Urinary bladder (tissue), 4 donors: ENCODE measurements around the gene WDFY1. TPM values are rescaled to one million over a fixed set of nuclear protein-coding genes. Genes with fewer than 3 reads are reported as not detected.
"Not testable (repeated sequence)": the region's sequence is repeated elsewhere in the genome, so short reads cannot be mapped to it uniquely, and the experiment has no call there.

Source experiments
- DNase-seq: peaks from one replicate; pipeline ENCODE4 v3.0.0-alpha.2; 2015; ENCODE audit errors: extremely low spot score
- H3K27ac ChIP-seq: one replicate; pipeline ENCODE4 v1.5.1; 2013; ENCODE audit warnings: low read depth, mild to moderate bottlenecking, moderate library complexity
- H3K36me3 ChIP-seq: one replicate; pipeline ENCODE4 v1.6.1; 2013; ENCODE audit warnings: mild to moderate bottlenecking, moderate library complexity; ENCODE audit not compliant: insufficient read depth
- H3K4me1 ChIP-seq: one replicate; pipeline ENCODE4 v1.6.1; 2013; ENCODE audit warnings: mild to moderate bottlenecking, moderate library complexity; ENCODE audit not compliant: insufficient read depth
- H3K4me3 ChIP-seq: one replicate; pipeline ENCODE4 v1.5.1; 2013; ENCODE audit warnings: low read depth, low read length
- WGBS: extraction: QIAGEN DNeasy Blood & Tissue Kit; methylation state at CpG from one replicate; pipeline ENCODE4 v1.1.7; 2013; 5-methylcytosine and 5-hydroxymethylcytosine counted together
- polyA plus RNA-seq: library from polyadenylated mRNA; stranded (reverse); fragments of 200-250 nt; gene quantifications from one replicate; pipeline ENCODE4 v1.2.3, GENCODE V29; 2013
- total RNA-seq: library from RNA; depleted of rRNA; stranded (reverse); fragments of >200 nt; gene quantifications from one replicate; pipeline ENCODE4 v1.2.3, GENCODE V29; 2014
- donor health status: healthy with polysubstance abuse.
- donor health status: healthy.

WDFY1 gene
- total and polyA plus RNA-seq, 2 donors, result 22.6 to 104 TPM

DNA sequence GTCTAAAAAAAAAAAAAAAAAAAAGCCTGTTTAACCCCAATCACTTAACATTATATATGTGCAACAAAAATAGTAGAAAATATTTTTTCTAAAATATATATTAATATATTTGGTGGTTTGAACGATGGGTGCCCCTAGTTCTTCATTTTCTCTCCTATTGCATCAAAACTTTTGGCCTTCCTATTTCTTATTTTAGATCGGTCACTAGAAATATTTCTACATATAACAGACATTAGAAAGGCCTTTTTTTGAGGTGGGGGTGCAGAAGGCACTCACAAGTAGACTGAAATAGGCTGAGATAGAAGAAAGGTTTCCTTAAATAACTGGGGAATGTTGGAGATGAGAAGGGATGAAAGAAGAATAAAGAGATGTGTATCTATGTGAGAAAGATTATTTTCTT is 58.4 kb downstream of the WDFY1 start:
- no peaks in the 10 kb centered on the region for H3K4me1 ChIP-seq
- no peak overlapping the region for H3K4me3 ChIP-seq
- no peaks in the 10 kb centered on the region for H3K36me3 ChIP-seq
- no peak for DNase-seq
- 50% methylated on average over 2 of the region's 2 CpGs for WGBS
- H3K27ac ChIP-seq, result no peak overlapping the region

GRCh38 chr2:223884399-223884798 is 60.7 kb downstream of the WDFY1 start:
- Histone ChIP-seq H3K4me1 (no peaks in the 10 kb centered on the region), H3K27ac (no peak overlapping the region), H3K4me3 (no peak overlapping the region), H3K36me3 (no peaks in the 10 kb centered on the region)
- 86% methylated on average over 3 of the region's 3 CpGs for WGBS
- no peak for DNase-seq

DNA sequence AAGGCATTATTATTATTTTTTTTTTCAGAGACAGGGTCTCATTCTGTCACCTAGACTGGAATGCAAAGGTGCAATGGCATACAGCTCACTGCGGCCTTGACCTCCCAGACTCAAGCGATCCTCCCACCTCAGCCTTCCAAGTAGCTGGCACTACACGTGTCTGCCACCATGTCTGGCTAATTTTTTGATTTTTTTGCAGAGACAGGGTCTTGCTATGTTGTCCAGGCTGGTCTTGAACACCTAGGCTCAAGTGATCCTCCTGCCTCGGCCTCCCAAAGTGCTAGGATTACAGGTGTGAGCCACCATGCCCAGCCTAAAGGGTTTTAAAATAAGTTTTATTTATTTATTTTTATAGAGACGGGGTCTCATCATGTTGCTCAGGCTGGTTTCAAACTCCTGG is 62.4 kb downstream of the WDFY1 start:
- Histone ChIP-seq H3K4me3 (no peak overlapping the region), H3K27ac (no peak overlapping the region), H3K4me1 (no peaks in the 10 kb centered on the region), H3K36me3 (no peaks in the 10 kb centered on the region)
- WGBS, result 97% methylated on average over 5 of the region's 5 CpGs
- DNase-seq, result no peak

DNA sequence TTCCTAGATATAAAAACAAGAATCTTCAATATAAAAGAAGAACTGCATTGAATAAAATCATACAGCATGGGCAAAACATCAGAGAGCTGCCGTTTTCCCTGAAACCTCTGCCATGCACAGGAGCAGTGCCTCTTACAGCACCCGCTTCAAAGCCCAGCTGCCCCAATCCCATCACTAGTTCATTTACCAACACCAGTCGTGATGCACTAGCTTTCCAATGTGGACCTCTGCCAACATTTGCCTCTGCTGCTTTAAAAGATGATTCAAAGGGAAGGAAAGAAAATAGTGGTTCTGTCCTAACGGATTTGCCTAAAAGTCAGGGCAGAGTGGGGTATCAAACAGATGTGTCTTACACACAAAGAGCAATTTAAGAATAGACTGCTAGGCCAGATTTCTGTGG is 64.3 kb downstream of the WDFY1 start:
- WGBS, result 72% methylated on average over 4 of the region's 4 CpGs
- H3K4me3 ChIP-seq, result no peak overlapping the region
- no peak overlapping the region for H3K27ac ChIP-seq
- DNase-seq, result no peak
- H3K36me3 ChIP-seq, result no peaks in the 10 kb centered on the region
- no peaks in the 10 kb centered on the region for H3K4me1 ChIP-seq

DNA sequence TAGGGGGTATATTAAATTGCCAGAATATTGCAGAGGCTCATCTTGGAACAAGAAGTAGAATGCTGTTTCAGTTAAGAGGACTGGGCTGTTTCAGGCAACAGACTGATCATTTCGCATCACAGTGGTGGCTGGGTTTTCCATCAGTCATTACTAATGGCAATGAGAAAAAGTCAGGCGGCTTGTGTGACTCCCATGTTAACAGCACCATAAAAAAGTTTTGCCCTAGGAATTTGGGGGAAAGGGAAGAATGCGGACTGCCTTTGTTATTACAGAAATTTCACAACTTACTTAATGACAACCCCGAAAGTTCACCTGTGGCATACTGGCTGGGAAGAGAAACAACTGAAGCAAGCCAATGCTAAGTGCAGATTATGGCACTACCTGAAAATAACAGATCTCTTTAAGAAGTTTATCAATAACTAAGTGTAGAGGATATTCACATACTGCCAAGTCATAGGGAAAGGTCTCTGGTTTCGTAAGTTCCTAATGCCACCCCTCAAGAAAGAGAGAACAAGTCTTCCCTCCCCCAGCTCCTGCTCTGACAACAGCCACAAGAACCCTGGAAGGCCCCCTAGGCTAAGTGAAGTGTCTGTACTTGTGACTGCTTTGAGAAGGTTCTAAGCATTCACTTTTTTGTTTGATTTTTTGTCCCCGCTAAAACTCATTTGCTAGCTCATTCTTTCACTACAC is 67.3 kb downstream of the WDFY1 start:
- H3K36me3 ChIP-seq, result peaks cover 2% of the 10 kb centered on the region
- no peak overlapping the region for H3K27ac ChIP-seq
- H3K4me1 ChIP-seq, result no peaks in the 10 kb centered on the region
- WGBS, result 90% methylated on average over 6 of the region's 6 CpGs
- DNase-seq, result no peak
- no peak overlapping the region for H3K4me3 ChIP-seq

- DNase-seq, result no peak
- no peaks in the 10 kb centered on the region for H3K4me1 ChIP-seq
- no peak overlapping the region for H3K4me3 ChIP-seq
- H3K36me3 ChIP-seq, result peaks cover 2% of the 10 kb centered on the region
- no peak overlapping the region for H3K27ac ChIP-seq
- 97% methylated on average over 3 of the region's 3 CpGs for WGBS
Measured at GRCh38 chr2:223873672-223874071, 71.5 kb downstream of the WDFY1 start.

DNA sequence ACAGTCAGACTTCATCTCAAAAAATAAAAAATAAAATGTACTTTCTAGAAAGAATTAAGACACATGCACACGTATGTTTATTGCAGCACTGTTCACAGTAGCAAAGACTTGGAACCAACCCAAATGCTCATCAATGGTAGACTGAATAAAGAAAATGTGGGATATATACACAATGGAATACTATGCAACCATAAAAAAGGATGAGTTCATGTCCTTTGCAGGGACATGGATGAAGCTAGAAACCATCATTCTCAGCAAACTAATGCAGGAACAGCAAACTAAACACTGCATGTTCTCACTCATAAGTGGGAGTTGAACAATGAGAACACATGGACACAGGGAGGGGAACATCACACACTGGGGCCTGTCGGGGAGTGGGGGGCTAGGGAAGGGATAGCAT is 72.4 kb downstream of the WDFY1 start:
- 92% methylated on average over 2 of the region's 2 CpGs for WGBS
- H3K36me3 ChIP-seq, result not testable (repeated sequence)

GRCh38 chr2:223871661-223872060 is 73.5 kb downstream of the WDFY1 start:
- not testable (repeated sequence) for H3K4me1 ChIP-seq, H3K4me3 ChIP-seq, DNase-seq, H3K36me3 ChIP-seq, H3K27ac ChIP-seq
- WGBS, result 95% methylated on average over 12 of the region's 12 CpGs

More for the DNA sequence above, 72.4 kb downstream of the WDFY1 start:
- not testable (repeated sequence) for H3K4me1 ChIP-seq, DNase-seq, H3K4me3 ChIP-seq, H3K27ac ChIP-seq

GRCh38 chr2:223870840-223871611 is 74.1 kb downstream of the WDFY1 start:
- H3K4me1 ChIP-seq, result no peaks in the 10 kb centered on the region
- no peak for DNase-seq
- H3K4me3 ChIP-seq, result no peak overlapping the region
- H3K36me3 ChIP-seq, result peaks cover 2% of the 10 kb centered on the region
- 93% methylated on average over 7 of the region's 7 CpGs for WGBS
- no peak overlapping the region for H3K27ac ChIP-seq

DNA sequence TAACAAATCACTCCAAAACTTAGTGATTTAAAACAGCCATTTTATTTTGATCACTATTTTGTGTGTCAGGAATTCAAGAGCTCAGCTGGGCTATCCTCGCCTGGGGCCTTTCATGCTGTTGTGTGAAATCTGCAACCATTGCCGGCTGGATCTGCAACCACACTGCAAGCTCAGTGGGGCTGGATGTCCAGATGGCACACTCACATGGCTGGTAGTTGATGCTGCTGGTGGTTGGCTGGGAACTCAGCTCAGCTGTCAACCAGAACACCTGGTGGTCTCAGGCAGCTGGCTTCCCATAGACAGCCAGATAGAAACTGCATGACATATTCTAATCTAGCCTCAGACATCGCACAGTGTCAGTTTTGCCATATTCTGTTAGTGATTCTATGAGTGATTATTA is 77.1 kb downstream of the WDFY1 start:
- WGBS, result 92% methylated on average over 3 of the region's 3 CpGs
- Histone ChIP-seq H3K4me3 (no peak overlapping the region), H3K4me1 (no peaks in the 10 kb centered on the region)

GRCh38 chr2:223865907-223866508 is 79.1 kb downstream of the WDFY1 start:
- Histone ChIP-seq H3K27ac (no peak overlapping the region), H3K4me3 (no peak overlapping the region), H3K36me3 (no peaks in the 10 kb centered on the region), H3K4me1 (no peaks in the 10 kb centered on the region)
- no peak for DNase-seq
- 84% methylated on average over 2 of the region's 2 CpGs for WGBS

More for the DNA sequence above, 77.1 kb downstream of the WDFY1 start:
- H3K36me3 ChIP-seq, result no peaks in the 10 kb centered on the region
- no peak for DNase-seq
- H3K27ac ChIP-seq, result no peak overlapping the region

DNA sequence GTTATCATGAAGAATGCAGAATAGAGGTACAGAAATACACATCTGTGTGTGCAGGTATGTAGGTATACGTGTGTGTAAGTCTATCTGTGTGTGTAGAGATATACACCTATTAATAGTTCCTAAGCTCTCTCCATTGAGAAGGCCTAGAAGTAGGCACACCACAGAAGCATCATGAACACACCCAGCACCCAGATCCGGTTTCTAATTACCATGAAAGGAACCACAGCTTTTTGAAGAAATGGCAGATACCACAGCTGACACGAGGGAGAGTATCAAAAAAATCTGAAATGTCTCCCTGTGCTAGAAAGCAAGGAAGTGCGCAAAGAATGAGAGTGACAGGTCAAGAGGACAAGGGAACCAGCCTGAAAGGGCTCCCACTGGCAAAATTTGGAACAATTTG is 80.0 kb downstream of the WDFY1 start:
- H3K4me1 ChIP-seq, result no peaks in the 10 kb centered on the region
- no peak overlapping the region for H3K27ac ChIP-seq
- H3K36me3 ChIP-seq, result no peaks in the 10 kb centered on the region
- no peak overlapping the region for H3K4me3 ChIP-seq
- DNase-seq, result no peak
- WGBS, result 90% methylated on average over 4 of the region's 4 CpGs

DNA sequence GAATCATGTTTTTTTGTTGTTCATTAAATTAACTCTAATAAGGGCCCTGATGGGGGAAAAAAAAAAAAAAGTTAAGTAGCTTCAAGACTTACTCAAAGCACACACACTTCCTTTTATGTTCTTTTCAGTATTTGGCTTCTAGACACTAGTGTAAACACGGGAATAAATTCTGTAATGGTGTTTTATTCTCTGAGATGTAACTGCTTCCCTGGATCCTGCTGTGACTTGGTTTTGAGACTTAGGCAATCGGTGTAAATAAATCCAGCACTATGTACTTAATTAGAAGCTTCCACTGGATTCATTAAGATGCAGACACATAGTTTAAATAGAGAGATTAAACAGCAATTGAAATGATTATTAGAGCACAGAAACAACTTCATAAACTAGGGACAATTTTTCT is 81.6 kb downstream of the WDFY1 start:
- Histone ChIP-seq H3K36me3 (no peaks in the 10 kb centered on the region), H3K27ac (no peak overlapping the region), H3K4me3 (no peak overlapping the region), H3K4me1 (no peaks in the 10 kb centered on the region)
- DNase-seq, result no peak
- 32% methylated on average over 2 of the region's 2 CpGs for WGBS
